Measurements from ENCODE around the gene PITX2. TPM values are rescaled to one million over a fixed set of nuclear protein-coding genes. Genes with fewer than 3 reads are reported as not detected.

Gene PITX2
- total RNA-seq, 1 donor from 2014 or later = 1.6 TPM

GRCh38 chr4:110654254-110654635 is 31.4 kb upstream of the PITX2 start:
- no peak overlapping the region for H2AFZ ChIP-seq (replicated peaks)
- no peak overlapping the region for H3K27ac ChIP-seq
- no peaks in the 10 kb centered on the region for H3K9me3 ChIP-seq (ENCODE audit: low read depth)
- H3K4me3 ChIP-seq = no peak overlapping the region
- Mint-ChIP-seq H3K27ac (no peak overlapping the region), H3K9me3 (peaks cover 5% of the 10 kb centered on the region), H3K27me3 (ENCODE audit: insufficient read depth, low read depth) (no peaks in the 10 kb centered on the region), H3K4me1 (no peaks in the 10 kb centered on the region), H3K36me3 (no peaks in the 10 kb centered on the region), H3K4me3 (no peak overlapping the region)
- no peaks in the 10 kb centered on the region for H3K79me2 ChIP-seq (ENCODE audit: low read depth)
- no peaks in the 10 kb centered on the region for H3K36me3 ChIP-seq
- H4K20me1 ChIP-seq (ENCODE audit: low read depth) = no peaks in the 10 kb centered on the region
- H3F3A ChIP-seq (ENCODE audit: low read depth) = no peaks in the 10 kb centered on the region
- H3K27me3 ChIP-seq = no peaks in the 10 kb centered on the region
- H3K4me1 ChIP-seq = no peaks in the 10 kb centered on the region
- H3K4me2 ChIP-seq = no peak overlapping the region
- TF ChIP-seq CTCF (IDR thresholded peaks at IDR 0.05) = no peak
- TF ChIP-seq EZH2phosphoT487 (IDR thresholded peaks at IDR 0.05) = no peak
- no peak for TF ChIP-seq EZH2 (IDR thresholded peaks at IDR 0.05)
- H3K9ac ChIP-seq = no peak overlapping the region
- DNase-seq (ENCODE audit: low spot score) = no peak

GRCh38 chr4:110653321-110654253 is 30.7 kb upstream of the PITX2 start:
- Mint-ChIP-seq H3K9me3 (peaks cover 5% of the 10 kb centered on the region), H3K27me3 (ENCODE audit: insufficient read depth, low read depth) (no peaks in the 10 kb centered on the region), H3K27ac (no peak overlapping the region), H3K4me1 (no peaks in the 10 kb centered on the region), H3K36me3 (no peaks in the 10 kb centered on the region), H3K4me3 (no peak overlapping the region)
- Histone ChIP-seq H3K4me2 (no peak overlapping the region), H3K36me3 (no peaks in the 10 kb centered on the region), H3K79me2 (ENCODE audit: low read depth) (no peaks in the 10 kb centered on the region), H3F3A (ENCODE audit: low read depth) (no peaks in the 10 kb centered on the region), H4K20me1 (ENCODE audit: low read depth) (no peaks in the 10 kb centered on the region), H3K27me3 (no peaks in the 10 kb centered on the region), H2AFZ (replicated peaks) (no peak overlapping the region), H3K9ac (no peak overlapping the region), H3K27ac (no peak overlapping the region), H3K9me3 (ENCODE audit: low read depth) (no peaks in the 10 kb centered on the region), H3K4me1 (no peaks in the 10 kb centered on the region), H3K4me3 (no peak overlapping the region)
- no peak for TF ChIP-seq EZH2 (IDR thresholded peaks at IDR 0.05)
- TF ChIP-seq CTCF (IDR thresholded peaks at IDR 0.05) = no peak
- no peak for TF ChIP-seq EZH2phosphoT487 (IDR thresholded peaks at IDR 0.05)
- no peak for DNase-seq (ENCODE audit: low spot score)

- Histone ChIP-seq H3K9me3 (ENCODE audit: low read depth) (no peaks in the 10 kb centered on the region), H3K4me2 (no peak overlapping the region), H3K79me2 (ENCODE audit: low read depth) (no peaks in the 10 kb centered on the region), H4K20me1 (ENCODE audit: low read depth) (peaks cover 16% of the 10 kb centered on the region), H3K4me3 (no peak overlapping the region), H3K27me3 (peaks cover 59% of the 10 kb centered on the region), H3K4me1 (peaks cover 27% of the 10 kb centered on the region), H3K27ac (no peak overlapping the region), H3K9ac (no peak overlapping the region), H2AFZ (replicated peaks) (no peak overlapping the region), H3F3A (ENCODE audit: low read depth) (peaks cover 15% of the 10 kb centered on the region), H3K36me3 (no peaks in the 10 kb centered on the region)
- no peak overlapping the region for H3K27ac Mint-ChIP-seq
- H3K9me3 Mint-ChIP-seq = no peaks in the 10 kb centered on the region
- DNase-seq (ENCODE audit: low spot score) = no peak
- peaks cover 55% of the 10 kb centered on the region for H3K27me3 Mint-ChIP-seq (ENCODE audit: insufficient read depth, low read depth)
- no peak overlapping the region for H3K4me3 Mint-ChIP-seq
- H3K4me1 Mint-ChIP-seq = peaks cover 9% of the 10 kb centered on the region
- H3K36me3 Mint-ChIP-seq = no peaks in the 10 kb centered on the region
- TF ChIP-seq CTCF (IDR thresholded peaks at IDR 0.05) (no peak), EZH2phosphoT487 (IDR thresholded peaks at IDR 0.05) (no peak), EZH2 (IDR thresholded peaks at IDR 0.05) (no peak)
Measured at GRCh38 chr4:110644008-110644407, 21.1 kb upstream of the PITX2 start.

Measured in neural progenitor cell (in vitro differentiated cells).